Right lung (tissue), 5 donors: ENCODE results near the gene SASH1. TPM values are rescaled to one million over a fixed set of nuclear protein-coding genes. Genes with fewer than 3 reads are reported as not detected.

ENCODE experiments used
- DNase-seq, 2 donors: peaks; one replicate each; pipeline ENCODE4 v3.0.0-alpha.2; 2013
- polyA plus RNA-seq, 5 donors: library from polyadenylated mRNA; unstranded; fragments of 120-200 nt; gene quantifications; one replicate each; pipeline versions ENCODE4 v1.2.1 to v1.2.3, GENCODE V29; 2013; ENCODE audit warnings: inconsistent platforms in 1 of 5, low replicate concordance in 1 of 5; ENCODE audit not compliant: insufficient read length in 5 of 5, insufficient read depth in 1 of 5

The SASH1 gene
- polyA plus RNA-seq, 5 donors, result 25.2 to 34.2 (median 31.2) TPM

GRCh38 chr6:148398678-148399077 lies 56.0 kb downstream of the SASH1 start:
- no peak for DNase-seq

GRCh38 chr6:148401571-148401970 lies 58.9 kb downstream of the SASH1 start:
- no peak for DNase-seq

GRCh38 chr6:148404456-148405054 lies 61.9 kb downstream of the SASH1 start:
- DNase-seq, result no peak

- no peak for DNase-seq
These were observed 63.3 kb downstream of the SASH1 start for GRCh38 chr6:148405894-148406293.

- DNase-seq, result no peak
These were observed 64.1 kb downstream of the SASH1 start for GRCh38 chr6:148406579-148407371.

- no peak for DNase-seq
These were observed 64.7 kb downstream of the SASH1 start for GRCh38 chr6:148407372-148407771.

- DNase-seq, result no peak
These were observed 70.9 kb downstream of the SASH1 start for GRCh38 chr6:148413321-148414091.

GRCh38 chr6:148414092-148414489 lies 71.5 kb downstream of the SASH1 start:
- no peak for DNase-seq

- no peak for DNase-seq
These were observed 72.2 kb downstream of the SASH1 start for GRCh38 chr6:148414836-148415235.

GRCh38 chr6:148415511-148416260 lies 73.0 kb downstream of the SASH1 start:
- DNase-seq, result no peak

GRCh38 chr6:148416330-148416965 lies 73.8 kb downstream of the SASH1 start:
- DNase-seq, result no peak

- DNase-seq, result no peak
These were observed 74.4 kb downstream of the SASH1 start for GRCh38 chr6:148417045-148417444.

- no peak for DNase-seq
These were observed 76.8 kb downstream of the SASH1 start for GRCh38 chr6:148419430-148419829.

- DNase-seq, result no peak
These were observed 79.4 kb downstream of the SASH1 start for GRCh38 chr6:148422085-148422484.

GRCh38 chr6:148423133-148423532 lies 80.5 kb downstream of the SASH1 start:
- no peak for DNase-seq

- peak in 1 of 2 donors; percentile 23 for DNase-seq
These were observed 81.1 kb downstream of the SASH1 start for GRCh38 chr6:148423601-148424270.

GRCh38 chr6:148425443-148425842 lies 82.8 kb downstream of the SASH1 start:
- no peak for DNase-seq

- DNase-seq, result no peak
These were observed 83.8 kb downstream of the SASH1 start for GRCh38 chr6:148426317-148426977.

GRCh38 chr6:148427333-148427732 lies 84.7 kb downstream of the SASH1 start:
- no peak for DNase-seq

GRCh38 chr6:148429423-148429822 lies 86.8 kb downstream of the SASH1 start:
- DNase-seq, result no peak
